COLO668 (cell line): ENCODE results near the gene BRWD1.
"Not testable (repeated sequence)": the region's sequence is repeated elsewhere in the genome, so short reads cannot be mapped to it uniquely, and the experiment has no call there.

Source experiments
- DNase-seq: peaks from one replicate; lab custom pipeline; 2025; ENCODE audit not compliant: unreplicated experiment; lab: John Stamatoyannopoulos, UW

The BRWD1 gene

GRCh38 chr21:39176271-39176709 lies 137.1 kb downstream of the BRWD1 start:
- DNase-seq, result no peak

DNA sequence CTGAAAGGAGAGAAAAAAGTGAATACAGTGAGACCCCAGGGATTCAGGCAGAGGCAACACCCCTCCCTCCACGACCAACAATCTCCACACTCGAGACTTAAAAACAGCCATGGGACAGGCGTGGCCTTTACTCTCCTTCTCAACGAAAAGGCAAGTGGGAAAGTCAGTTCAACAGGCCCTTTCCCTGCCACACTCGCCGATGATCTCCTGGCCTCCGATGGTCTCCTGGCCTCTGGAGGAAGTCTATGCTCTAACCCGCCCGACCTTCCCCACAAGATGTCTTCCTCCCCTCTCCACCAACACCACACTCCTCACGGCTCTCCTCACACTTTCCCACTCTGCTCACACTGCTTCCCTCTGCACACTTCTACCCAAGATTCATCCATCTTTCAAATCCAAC lies 137.8 kb downstream of the BRWD1 start:
- DNase-seq, result no peak

DNA sequence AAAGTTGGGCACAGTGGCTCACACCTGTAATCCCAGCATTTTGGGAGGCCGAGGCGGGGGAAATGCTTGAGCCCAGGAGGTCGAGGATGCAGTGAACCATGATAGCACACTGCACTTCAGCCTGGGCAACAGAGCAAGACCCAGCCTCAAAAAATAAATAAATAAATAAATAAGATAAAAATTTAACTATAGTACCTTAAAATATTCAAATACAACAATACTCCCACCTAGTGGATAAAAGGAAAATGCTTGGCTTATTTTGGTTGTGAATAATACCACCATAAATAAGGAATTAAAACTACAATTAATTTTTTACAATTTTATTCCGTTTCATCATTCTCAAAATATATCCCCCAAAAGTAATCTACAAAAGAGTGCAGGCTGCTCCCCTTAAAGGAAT lies 138.3 kb downstream of the BRWD1 start:
- DNase-seq, result no peak

GRCh38 chr21:39173716-39174680 lies 139.4 kb downstream of the BRWD1 start:
- no peak for DNase-seq

- no peak for DNase-seq
These were observed 143.5 kb downstream of the BRWD1 start for GRCh38 chr21:39169906-39170305.

- DNase-seq, result no peak
These were observed 144.6 kb downstream of the BRWD1 start for GRCh38 chr21:39168800-39169199.

DNA sequence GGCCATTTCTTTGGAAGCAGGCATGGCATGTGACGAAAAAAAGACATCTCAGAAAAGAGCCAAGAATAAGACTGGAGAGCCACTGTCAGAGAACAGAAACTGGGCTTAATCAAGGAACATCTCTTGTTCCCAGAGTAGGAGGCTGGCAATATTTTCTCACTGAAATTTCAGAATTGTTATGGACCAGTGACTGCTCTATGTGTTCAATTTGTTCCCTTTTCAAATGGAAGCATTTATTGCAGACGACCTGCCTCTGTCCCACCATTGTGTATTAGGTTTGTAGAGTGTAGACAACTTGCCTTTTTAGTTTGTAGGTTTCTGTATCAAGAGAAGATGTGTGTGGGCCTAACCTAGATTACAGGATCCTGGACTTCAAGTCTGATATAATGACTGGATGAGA lies 148.9 kb downstream of the BRWD1 start:
- no peak for DNase-seq

GRCh38 chr21:39161064-39161463 lies 152.4 kb downstream of the BRWD1 start:
- DNase-seq, result no peak

DNA sequence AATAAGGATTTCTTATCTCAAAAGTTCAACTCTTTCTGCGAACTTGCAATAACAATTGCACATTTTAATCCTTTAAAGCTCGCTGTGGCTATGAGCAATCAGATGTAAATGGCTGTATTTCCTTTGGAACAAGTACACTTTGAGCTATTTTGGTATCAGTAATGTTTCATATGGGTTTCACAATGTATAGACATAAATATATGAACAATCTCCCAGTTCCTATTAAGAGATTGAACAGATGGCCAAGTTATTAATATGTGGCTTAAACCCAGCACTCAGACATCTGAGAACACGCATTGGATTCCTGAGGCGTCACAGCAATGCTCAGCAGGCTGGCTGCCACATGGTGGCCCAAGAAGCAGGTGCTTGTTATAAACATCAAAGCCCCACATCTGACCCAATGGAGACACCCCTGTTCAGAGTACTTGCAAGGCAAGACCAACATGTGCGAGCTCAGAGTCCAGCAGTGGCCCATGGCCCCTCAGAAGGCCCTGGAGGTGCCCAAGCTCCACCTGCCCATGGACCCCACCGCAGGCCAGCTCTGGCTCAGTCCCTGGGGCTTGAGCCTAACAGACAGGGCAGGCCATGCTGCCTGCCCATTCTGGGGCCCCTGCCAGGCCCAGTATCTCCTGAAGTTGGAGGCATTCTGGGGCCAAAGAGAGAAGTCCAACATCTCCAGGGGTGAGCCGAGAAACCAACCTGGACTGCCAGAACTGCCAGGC lies 153.9 kb downstream of the BRWD1 start:
- DNase-seq, result no peak

- not testable (repeated sequence) for DNase-seq
These were observed 156.2 kb downstream of the BRWD1 start for GRCh38 chr21:39157241-39157640.

DNA sequence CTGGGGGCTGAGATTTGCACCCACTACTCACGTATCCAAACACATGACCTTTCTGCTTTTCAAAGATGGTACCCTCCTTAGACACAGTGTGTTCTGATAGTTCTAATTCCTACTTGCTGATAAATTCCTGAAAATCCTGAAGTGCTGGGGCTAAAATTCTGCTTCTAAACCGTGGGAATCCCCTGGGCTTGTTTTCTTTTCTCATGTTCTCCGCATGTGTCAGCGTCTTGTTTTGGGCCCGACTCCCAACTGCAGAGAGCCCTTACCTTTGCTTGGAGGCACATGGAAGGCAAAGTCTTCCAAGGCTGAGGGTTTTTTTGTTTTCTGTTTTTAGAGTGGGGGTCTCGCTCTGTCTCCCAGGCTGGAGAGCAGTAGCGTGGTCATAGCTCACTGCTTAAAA lies 157.4 kb downstream of the BRWD1 start:
- no peak for DNase-seq

DNA sequence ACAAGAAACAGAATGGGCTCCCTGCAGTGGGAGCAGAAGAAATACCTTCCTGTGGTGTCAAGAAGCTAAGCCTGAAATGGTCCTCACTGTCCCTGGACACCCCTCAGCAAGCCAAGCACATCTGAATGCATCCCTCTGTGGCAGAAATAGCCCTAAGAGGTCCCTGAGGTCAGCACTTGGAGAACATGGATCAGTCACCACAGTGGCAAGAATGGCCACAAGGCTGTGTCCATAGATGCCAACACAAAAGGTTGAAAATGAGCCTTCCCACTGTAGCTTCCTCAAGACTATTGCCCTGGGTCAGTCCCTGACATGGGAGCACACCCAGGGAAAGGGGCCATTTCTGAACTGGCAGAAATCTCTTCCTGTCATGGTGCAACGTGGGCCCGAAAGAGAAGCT lies 157.9 kb downstream of the BRWD1 start:
- DNase-seq, result no peak

DNA sequence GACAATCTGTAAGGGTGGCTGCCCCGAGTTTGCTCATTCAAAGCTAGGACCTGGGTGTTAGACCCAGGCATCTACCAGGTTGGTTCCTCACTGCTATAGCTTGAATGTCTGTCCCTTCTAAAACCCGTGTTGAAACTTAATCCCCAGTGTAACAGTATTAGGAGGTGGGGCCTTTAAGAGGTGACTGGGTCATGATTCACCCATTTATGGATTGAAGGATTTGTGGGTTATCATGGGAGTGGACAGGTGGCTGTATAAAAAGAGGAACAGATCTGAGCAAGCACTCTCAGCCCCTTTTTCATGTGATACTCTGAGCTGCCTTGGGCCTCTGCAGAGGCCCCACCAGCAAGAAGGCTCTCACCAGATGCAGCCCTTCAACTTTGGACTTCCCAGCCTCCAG lies 159.6 kb downstream of the BRWD1 start:
- DNase-seq, result no peak

- no peak for DNase-seq
These were observed 160.1 kb downstream of the BRWD1 start for GRCh38 chr21:39153373-39153772.

DNA sequence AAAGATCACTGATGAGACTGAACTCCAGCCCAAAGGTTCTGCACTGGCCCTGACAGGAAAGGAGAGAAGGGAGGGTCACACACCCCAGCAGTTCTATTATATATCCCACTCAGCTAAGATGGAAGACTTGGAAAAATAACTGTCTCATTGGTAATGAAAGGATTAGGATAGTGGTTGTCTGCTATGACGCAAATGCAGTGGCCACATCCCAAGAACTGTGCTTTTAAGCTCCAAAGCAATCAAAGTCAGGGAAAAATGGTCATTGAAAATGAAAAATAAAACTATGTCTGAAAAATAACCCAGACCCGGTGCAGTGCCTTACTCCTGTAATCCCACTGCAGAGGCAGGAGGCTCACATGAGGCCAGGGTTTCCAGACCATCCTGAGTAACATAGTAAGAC lies 161.2 kb downstream of the BRWD1 start:
- no peak for DNase-seq

DNA sequence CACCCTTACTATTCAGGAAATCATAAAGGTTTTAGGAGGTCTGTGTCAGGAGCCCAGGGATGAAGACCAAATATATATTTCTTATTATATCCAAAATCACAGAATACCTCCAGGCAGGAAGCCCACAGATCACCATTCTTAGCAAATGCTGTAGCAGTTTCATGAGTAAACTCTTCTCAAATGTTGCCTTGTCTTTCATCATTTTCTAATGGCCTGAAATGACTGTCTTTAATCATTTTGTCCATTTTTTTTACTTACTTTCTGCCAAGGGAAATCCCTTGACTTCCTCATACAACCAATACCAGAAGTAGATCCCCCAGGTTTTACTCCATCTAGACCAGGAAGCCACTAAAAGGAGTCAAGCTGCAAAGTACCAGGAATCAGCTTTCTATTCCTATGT lies 162.6 kb downstream of the BRWD1 start:
- no peak for DNase-seq

DNA sequence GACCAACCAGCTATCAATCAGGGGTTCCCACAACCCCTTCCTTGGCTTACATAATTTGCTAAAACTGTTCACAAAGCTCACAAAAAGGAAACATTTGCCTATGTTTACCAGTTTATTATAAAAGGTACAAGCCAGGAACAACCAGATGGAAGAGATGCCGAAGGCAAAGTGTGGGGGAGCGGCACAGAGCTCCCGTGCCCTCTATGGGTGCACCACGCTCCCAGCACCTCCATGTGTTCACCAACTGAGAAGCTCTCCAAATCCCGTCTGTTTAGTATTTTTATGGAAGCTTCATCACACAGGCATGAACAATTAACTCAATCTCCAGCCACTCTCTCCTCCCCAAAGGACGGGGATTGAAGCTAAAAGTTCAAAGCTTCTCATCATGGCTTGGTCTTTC lies 163.1 kb downstream of the BRWD1 start:
- DNase-seq, result no peak

DNA sequence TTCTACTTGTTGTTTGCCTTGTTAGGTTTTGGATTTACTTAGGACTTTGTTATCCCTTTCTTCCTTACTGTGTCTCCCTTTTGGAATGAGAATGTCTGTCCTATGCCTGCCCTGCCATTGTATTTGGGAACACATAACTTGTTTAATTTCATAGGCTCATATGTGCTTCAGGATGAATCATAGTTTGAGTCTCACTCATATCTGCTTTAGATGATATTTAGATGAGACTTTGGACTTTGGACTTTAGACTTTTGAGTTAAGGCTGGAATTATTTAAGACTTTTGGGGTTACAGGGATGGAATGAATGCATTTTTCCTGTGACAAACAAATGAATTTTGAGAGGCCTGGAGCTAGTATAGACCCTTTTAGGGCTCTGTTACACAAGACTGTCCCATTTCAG lies 163.6 kb downstream of the BRWD1 start:
- DNase-seq, result no peak

DNA sequence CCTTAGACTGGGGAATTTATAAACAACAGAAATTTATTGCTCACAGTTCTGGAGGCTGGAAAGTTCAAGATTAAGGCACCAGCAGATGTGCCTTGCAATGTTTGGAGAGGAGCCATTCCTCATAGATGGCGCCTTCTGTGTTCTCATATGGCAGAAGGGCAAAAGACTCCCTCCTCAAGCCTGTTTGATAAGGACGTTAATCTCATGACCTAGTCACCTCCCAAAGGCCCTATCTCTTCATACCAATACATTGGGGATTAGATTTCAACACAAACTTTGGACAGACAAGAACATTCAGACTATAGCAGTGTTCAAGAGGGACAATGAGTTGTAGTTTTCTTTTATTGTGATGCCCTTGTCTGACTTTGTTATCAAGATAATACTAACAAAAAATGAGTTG lies 164.5 kb downstream of the BRWD1 start:
- DNase-seq, result no peak

GRCh38 chr21:39144191-39144590 lies 169.2 kb downstream of the BRWD1 start:
- no peak for DNase-seq

DNA sequence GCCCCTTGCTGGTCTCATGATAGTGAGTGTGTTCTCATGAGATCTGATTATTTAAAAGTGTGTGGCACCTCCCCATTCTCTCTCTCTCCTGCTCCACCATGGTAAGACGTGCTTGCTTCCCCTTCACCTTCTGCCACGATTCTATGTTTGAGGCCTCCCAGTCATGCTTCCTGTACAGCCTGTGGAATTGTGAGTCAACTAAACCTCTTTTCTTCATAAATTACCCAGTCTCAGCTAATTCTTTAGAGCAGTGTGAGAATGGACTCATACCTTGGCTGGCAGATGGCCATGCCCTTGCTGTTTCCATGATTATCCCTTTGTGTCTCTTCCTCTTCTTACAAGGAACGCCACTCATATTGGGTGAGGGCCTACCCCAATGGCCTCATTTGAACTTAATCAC lies 170.5 kb downstream of the BRWD1 start:
- DNase-seq, result no peak

DNA sequence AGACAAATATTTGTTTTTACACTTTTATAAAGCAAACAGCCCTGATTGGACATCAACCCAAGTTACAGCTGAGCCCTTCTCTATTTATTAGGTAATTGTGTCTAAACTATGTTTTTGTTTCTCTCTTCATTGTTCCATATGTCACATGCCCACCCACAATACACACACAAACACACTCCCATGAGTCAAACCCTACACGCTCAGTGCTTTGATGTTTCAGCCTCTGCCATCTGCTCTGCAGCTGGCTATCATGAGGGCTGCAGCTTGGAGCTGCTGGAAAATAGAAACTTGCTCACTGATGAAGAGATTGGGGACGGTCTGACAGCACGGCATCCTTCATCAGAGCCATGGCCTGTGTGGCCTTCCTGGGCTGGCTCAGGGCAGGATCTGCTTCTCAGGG lies 171.9 kb downstream of the BRWD1 start:
- peak; percentile 77 for DNase-seq
